Loucy (cell line): ENCODE data around the gene C1orf159.

Experiments used
- EZH2phosphoT487 ChIP-seq: fragments of 200-600 bp; IDR thresholded peaks from 2 replicates; pipeline ENCODE4 v1.6.1; 2018; ENCODE audit warnings: antibody characterized with exemption, mild to moderate bottlenecking, moderate library complexity, borderline replicate concordance
- TF ChIP-seq, protein P1 (sequence below): fragments of 200-600 bp; sonication (generic); conservative IDR thresholded peaks from 2 replicates; pipeline ENCODE4 v1.5.1; 2014; ENCODE audit warnings: mild to moderate bottlenecking, antibody characterized with exemption, low read length

DNA sequence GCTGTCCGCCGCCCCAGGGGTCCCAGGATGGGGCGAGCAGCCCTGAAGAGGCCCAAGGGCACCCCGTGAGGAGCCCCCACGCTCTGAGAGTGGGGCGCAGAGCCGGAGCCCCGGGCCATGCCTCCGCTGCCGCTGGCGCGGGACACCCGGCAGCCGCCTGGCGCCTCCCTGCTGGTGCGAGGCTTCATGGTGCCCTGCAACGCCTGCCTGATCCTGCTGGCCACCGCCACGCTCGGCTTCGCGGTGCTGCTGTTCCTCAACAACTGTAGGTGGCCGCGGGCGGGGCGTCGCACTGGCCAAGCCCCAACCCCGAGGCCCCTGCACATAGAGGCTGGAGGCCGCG, 81.5 kb downstream of the C1orf159 start:
- TF ChIP-seq, protein P1, sequence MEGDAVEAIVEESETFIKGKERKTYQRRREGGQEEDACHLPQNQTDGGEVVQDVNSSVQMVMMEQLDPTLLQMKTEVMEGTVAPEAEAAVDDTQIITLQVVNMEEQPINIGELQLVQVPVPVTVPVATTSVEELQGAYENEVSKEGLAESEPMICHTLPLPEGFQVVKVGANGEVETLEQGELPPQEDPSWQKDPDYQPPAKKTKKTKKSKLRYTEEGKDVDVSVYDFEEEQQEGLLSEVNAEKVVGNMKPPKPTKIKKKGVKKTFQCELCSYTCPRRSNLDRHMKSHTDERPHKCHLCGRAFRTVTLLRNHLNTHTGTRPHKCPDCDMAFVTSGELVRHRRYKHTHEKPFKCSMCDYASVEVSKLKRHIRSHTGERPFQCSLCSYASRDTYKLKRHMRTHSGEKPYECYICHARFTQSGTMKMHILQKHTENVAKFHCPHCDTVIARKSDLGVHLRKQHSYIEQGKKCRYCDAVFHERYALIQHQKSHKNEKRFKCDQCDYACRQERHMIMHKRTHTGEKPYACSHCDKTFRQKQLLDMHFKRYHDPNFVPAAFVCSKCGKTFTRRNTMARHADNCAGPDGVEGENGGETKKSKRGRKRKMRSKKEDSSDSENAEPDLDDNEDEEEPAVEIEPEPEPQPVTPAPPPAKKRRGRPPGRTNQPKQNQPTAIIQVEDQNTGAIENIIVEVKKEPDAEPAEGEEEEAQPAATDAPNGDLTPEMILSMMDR = no peak
- TF ChIP-seq EZH2phosphoT487 = no peak
